NCI-H1694 (cell line): ENCODE data around the gene PRMT5.
"Not testable (repeated sequence)": the region's sequence is repeated elsewhere in the genome, so short reads cannot be mapped to it uniquely, and the experiment has no call there.

Experiments
- DNase-seq: peaks from one replicate; lab custom pipeline; 2025; lab: John Stamatoyannopoulos, UW

PRMT5 gene

GRCh38 chr14:22932146-22932545, 3.0 kb upstream of the PRMT5 start:
- DNase-seq, result no peak

- DNase-seq, result no peak
Observed at GRCh38 chr14:22929961-22930364, 787 bp upstream of the PRMT5 start.

GRCh38 chr14:22928237-22929103, 706 bp downstream of the PRMT5 start:
- DNase-seq, result no peak

GRCh38 chr14:22926316-22926715, 2.9 kb downstream of the PRMT5 start:
- no peak for DNase-seq

- DNase-seq, result no peak
Observed at GRCh38 chr14:22925513-22925912, 3.7 kb downstream of the PRMT5 start.

GRCh38 chr14:22923746-22924145, 5.4 kb downstream of the PRMT5 start:
- DNase-seq, result no peak

GRCh38 chr14:22922294-22922693, 6.9 kb downstream of the PRMT5 start:
- DNase-seq, result no peak

- no peak for DNase-seq
Observed at GRCh38 chr14:22920697-22921096, 8.5 kb downstream of the PRMT5 start.

GRCh38 chr14:22919601-22919921, 9.6 kb downstream of the PRMT5 start:
- DNase-seq, result no peak

GRCh38 chr14:22918804-22919600, 10.2 kb downstream of the PRMT5 start, which contains the start of gene RBM23:
TSS of gene RBM23 (minus strand) at chr14:22919149.
- DNase-seq, result peak; percentile 96

GRCh38 chr14:22915886-22916521, 13.2 kb downstream of the PRMT5 start:
- no peak for DNase-seq

- not testable (repeated sequence) for DNase-seq
Observed at GRCh38 chr14:22914836-22915235, 14.3 kb downstream of the PRMT5 start.

- no peak for DNase-seq
Observed at GRCh38 chr14:22910916-22911315, 18.3 kb downstream of the PRMT5 start.

- no peak for DNase-seq
Observed at GRCh38 chr14:22908601-22909000, 20.6 kb downstream of the PRMT5 start.

GRCh38 chr14:22907429-22907828, 21.7 kb downstream of the PRMT5 start:
- DNase-seq, result no peak

GRCh38 chr14:22906073-22906472, 23.1 kb downstream of the PRMT5 start:
- no peak for DNase-seq

- DNase-seq, result no peak
Observed at GRCh38 chr14:22905627-22906026, 23.5 kb downstream of the PRMT5 start.

GRCh38 chr14:22903742-22904087, 25.5 kb downstream of the PRMT5 start:
- no peak for DNase-seq

GRCh38 chr14:22901799-22902198, 27.4 kb downstream of the PRMT5 start:
- DNase-seq, result no peak

GRCh38 chr14:22900081-22900799, 28.9 kb downstream of the PRMT5 start:
- peak; percentile 82 for DNase-seq

- DNase-seq, result no peak
Observed at GRCh38 chr14:22898302-22899090, 30.7 kb downstream of the PRMT5 start.
